RWPE1 (cell line): ENCODE measurements around the gene TMEM223.

Source experiments
- CTCF ChIA-PET: fragments of 350-600 bp; sonication (Branson Sonifier 250); formaldehyde crosslinking; extraction: SDS; loops from one replicate; lab custom pipeline; 2021; lab: Yijun Ruan, JAX
- POLR2A ChIA-PET: fragments of 400-600 bp; formaldehyde crosslinking; extraction: SDS; loops from one replicate; lab custom pipeline; 2020; ENCODE audit warnings: antibody characterized with exemption; ENCODE audit not compliant: low non-redundant PET; lab: Yijun Ruan, JAX
- DNase-seq: peaks from one replicate; pipeline ENCODE4 v3.0.0; 2012; ENCODE audit warnings: low spot score
- H3K27ac ChIP-seq: fragments of 450-650 bp; 2 replicates; pipeline ENCODE4 v1.5.1; 2017
- CTCF ChIP-seq: fragments of 450-650 bp; conservative IDR thresholded peaks from 2 replicates; pipeline ENCODE4 v1.5.1; 2017; ENCODE audit warnings: low read depth, mild to moderate bottlenecking

The TMEM223 gene

DNA sequence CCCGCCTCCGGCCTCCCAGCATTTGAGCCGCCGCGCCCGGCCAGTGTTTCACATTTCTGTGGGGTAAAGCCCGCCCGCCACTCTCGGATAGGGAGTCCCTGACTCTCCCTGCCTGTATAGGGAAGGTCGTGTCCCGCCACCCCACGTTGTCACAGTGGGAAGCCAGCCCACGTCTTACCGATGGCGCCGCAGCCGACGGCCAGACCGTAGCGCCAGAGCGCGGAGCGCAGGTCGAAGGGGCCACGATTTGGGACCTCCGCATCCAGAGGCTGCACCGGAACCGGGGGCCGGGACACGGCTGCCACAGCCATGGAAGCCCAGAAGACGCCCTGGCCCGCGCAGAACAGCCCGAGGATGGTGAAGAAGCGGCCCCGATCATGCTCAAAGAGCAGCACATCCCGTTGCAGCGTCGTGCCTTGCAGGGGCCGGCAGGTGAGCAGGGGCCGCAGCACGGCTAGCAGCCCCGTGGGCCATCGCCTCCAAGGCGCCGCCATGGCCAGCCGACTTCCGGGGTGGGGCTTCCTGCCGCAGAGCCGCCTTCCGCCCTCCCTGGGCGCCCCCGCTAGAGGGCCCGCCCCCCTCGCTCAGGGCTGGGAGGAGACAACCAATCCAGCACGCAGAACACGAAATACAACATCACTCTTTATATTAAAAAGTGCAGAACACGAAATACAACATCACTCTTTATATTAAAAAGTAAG is at the start of gene TMEM223:
TMEM223 (minus strand) TSS at position 506 of the 701 bp plus-strand sequence; CDS start at position 494, 12 bp downstream.
- H3K27ac ChIP-seq = peak within 1 kb of the TSS; percentile 99
- TF ChIP-seq CTCF = no peak
- ChIA-PET POLR2A (no interaction called here), CTCF (interaction anchor here (0.6 to 0.7 kb wide), 2 partner anchors 74 to 75 kb away, joined by 3 to 4 read pairs; no protein-coding TSS in a partner anchor)
- peak; percentile 82 for DNase-seq

DNA sequence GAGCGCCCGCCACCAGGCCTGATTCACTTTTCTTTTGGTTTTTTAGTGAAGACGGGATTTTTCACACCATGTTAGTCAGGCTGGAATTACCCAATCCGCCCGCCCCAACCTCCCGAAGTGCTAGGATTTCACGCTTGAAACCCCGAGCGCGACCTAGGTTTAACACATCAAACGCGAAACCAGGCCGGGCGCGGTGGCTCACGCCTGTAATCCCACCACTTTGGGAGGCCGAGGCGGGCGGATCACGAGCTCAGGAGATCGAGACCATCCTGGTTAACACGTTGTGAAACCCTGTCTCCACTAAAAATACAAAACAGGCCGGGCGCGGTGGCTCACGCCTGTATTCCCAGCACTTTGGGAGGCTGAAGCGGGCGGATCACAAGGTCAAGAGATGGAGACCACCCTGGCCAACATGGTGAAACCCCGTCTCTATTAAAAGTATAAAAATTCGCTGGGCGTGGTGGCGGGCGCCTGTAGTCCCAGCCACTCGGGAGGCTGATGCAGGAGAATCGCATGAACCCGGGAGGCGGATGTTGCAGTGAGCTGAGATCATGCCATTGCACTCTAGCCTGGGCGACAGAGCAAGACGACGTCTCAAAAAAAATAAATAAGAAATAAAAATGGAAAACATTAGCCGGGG is 49.0 kb upstream of the TMEM223 start:
- peak; percentile 44 for DNase-seq
- H3K27ac ChIP-seq = peak overlapping the region; percentile 100
- ChIA-PET CTCF (interaction anchor here (1.2 kb wide), 1 partner anchor 54 kb away, joined by 4 read pairs; no protein-coding TSS in a partner anchor), POLR2A (interaction anchor here (0.6 to 2.5 kb wide), 15 partner anchors 9 to 177 kb away, joined by 3 to 20 read pairs (median 4); partner anchors contain the start of genes SLC3A2, TAF6L, TMEM179B and ZBTB3)

- peak within 1 kb of the TSS; percentile 100 for H3K27ac ChIP-seq
- no peak for TF ChIP-seq CTCF
- POLR2A ChIA-PET = interaction anchor here (0.6 to 2.5 kb wide), 5 partner anchors 16 to 1511 kb away, joined by 3 to 20 read pairs (median 4); partner anchors contain the start of gene TMEM179B
- CTCF ChIA-PET = interaction anchor here (0.6 to 1.2 kb wide), 2 partner anchors 45 to 53 kb away, joined by 4 to 5 read pairs; no protein-coding TSS in a partner anchor
- DNase-seq = peak; percentile 74
Measured at GRCh38 chr11:62839050-62839945, 47.5 kb upstream of the TMEM223 start, which contains the start of gene WDR74. TSS of gene WDR74 (minus strand) at chr11:62839590. CDS start at chr11:62839570, 20 bp downstream.

- POLR2A ChIA-PET = interaction anchor here (0.6 to 0.7 kb wide), 2 partner anchors 8 to 108 kb away, joined by 3 to 7 read pairs; no protein-coding TSS in a partner anchor
Measured at GRCh38 chr11:62835336-62835735, 43.5 kb upstream of the TMEM223 start.

GRCh38 chr11:62832336-62833234 is 40.8 kb upstream of the TMEM223 start, which contains the start of gene TEX54:
TSS of gene TEX54 (minus strand) at chr11:62832841.
- no peak for TF ChIP-seq CTCF
- ChIA-PET POLR2A (interaction anchor here (0.6 to 0.7 kb wide), 3 partner anchors 23 to 158 kb away, joined by 3 to 8 read pairs (median 3); no protein-coding TSS in a partner anchor), CTCF (interaction anchor here (1.9 kb wide), 1 partner anchor 45 kb away, joined by 8 read pairs; the partner anchor contains the start of gene TMEM179B)
- H3K27ac ChIP-seq = peak within 1 kb of the TSS; percentile 86
- no peak for DNase-seq

More at GRCh38 chr11:62835336-62835735, 43.5 kb upstream of the TMEM223 start:
- peak overlapping the region; percentile 86 for H3K27ac ChIP-seq
- CTCF ChIA-PET = no interaction called here
- TF ChIP-seq CTCF = no peak
- DNase-seq = no peak
